Glutamatergic neuron (in vitro differentiated cells): Measurements from ENCODE around the gene ADAM22. TPM values are rescaled to one million over a fixed set of nuclear protein-coding genes. Genes with fewer than 3 reads are reported as not detected.

ENCODE experiments used
- DNase-seq: peaks from one replicate; pipeline ENCODE4 v3.0.0; 2022
- H3K27ac Mint-ChIP-seq: one replicate; pipeline ENCODE4 v1.8.0; 2020; ENCODE audit warnings: mild to moderate bottlenecking, mixed read lengths, inconsistent platforms; ENCODE audit not compliant: unreplicated experiment
- H3K27me3 Mint-ChIP-seq: one replicate; pipeline ENCODE4 v1.8.0; 2020; ENCODE audit warnings: mild to moderate bottlenecking, moderate library complexity, mixed read lengths, inconsistent platforms; ENCODE audit not compliant: unreplicated experiment
- H3K36me3 Mint-ChIP-seq: one replicate; pipeline ENCODE4 v1.8.0; 2020; ENCODE audit warnings: mild to moderate bottlenecking, mixed read lengths, inconsistent platforms; ENCODE audit not compliant: unreplicated experiment
- H3K4me1 Mint-ChIP-seq: one replicate; pipeline ENCODE4 v1.8.0; 2020; ENCODE audit warnings: mild to moderate bottlenecking, low read depth, mixed read lengths, inconsistent platforms; ENCODE audit not compliant: unreplicated experiment
- H3K4me3 Mint-ChIP-seq: one replicate; pipeline ENCODE4 v1.8.0; 2020; ENCODE audit warnings: mild to moderate bottlenecking, mixed read lengths, inconsistent platforms; ENCODE audit not compliant: unreplicated experiment
- H3K9me3 Mint-ChIP-seq: one replicate; pipeline ENCODE4 v1.8.0; 2020; ENCODE audit warnings: mild to moderate bottlenecking, moderate library complexity, mixed read lengths, inconsistent platforms; ENCODE audit not compliant: unreplicated experiment
- CTCF ChIP-seq: fragments of 200-600 bp; sonication (generic); IDR thresholded peaks from one replicate; pipeline ENCODE4 v1.5.0; 2021; ENCODE audit not compliant: partially characterized antibody, unreplicated experiment
- total RNA-seq: library from RNA; stranded (reverse); fragmentation: NEBNext Ultra II Directional; extraction: Animal tissue kit (Norgen Biotek cat#: 25700); gene quantifications from one replicate; pipeline ENCODE4 v1.2.1, GENCODE V29; 2021; ENCODE audit not compliant: unreplicated experiment

ADAM22 gene
- total RNA-seq, 1 donor from 2014 or later, result 91.9 TPM

GRCh38 chr7:88132725-88133124 lies 198.7 kb downstream of the ADAM22 start:
- peaks cover 2% of the 10 kb centered on the region for H3K27me3 Mint-ChIP-seq
- peaks cover 2% of the 10 kb centered on the region for H3K9me3 Mint-ChIP-seq
- no peak for DNase-seq

DNA sequence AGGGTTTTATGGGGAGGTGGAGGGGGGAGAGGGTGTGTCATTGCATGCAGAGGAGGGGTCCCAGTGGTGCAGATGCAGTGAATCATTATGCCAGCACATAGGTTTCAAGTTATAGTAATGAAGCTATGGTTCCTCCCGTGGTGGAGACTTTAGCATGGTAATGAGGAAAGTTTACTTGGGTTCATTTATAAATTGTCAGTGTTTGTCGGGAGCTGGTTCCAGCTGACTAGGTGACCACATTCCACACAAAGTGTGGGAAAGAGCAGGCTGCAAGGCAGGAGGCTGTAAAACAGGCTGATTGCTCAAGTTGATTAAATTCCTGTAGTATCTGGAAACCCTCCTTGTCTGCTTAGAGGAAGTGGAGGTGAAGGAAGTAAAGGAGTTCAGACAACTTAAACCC lies 206.9 kb downstream of the ADAM22 start:
- TF ChIP-seq CTCF, result no peak
- Mint-ChIP-seq H3K4me1 (no peaks in the 10 kb centered on the region), H3K9me3 (peaks cover 2% of the 10 kb centered on the region), H3K4me3 (no peak overlapping the region), H3K27ac (no peak overlapping the region), H3K36me3 (no peaks in the 10 kb centered on the region), H3K27me3 (no peaks in the 10 kb centered on the region)
- DNase-seq, result no peak

More at GRCh38 chr7:88132725-88133124, 198.7 kb downstream of the ADAM22 start:
- no peak for TF ChIP-seq CTCF
- H3K4me3 Mint-ChIP-seq, result no peak overlapping the region
- no peaks in the 10 kb centered on the region for H3K36me3 Mint-ChIP-seq
- H3K27ac Mint-ChIP-seq, result no peak overlapping the region
- H3K4me1 Mint-ChIP-seq, result no peaks in the 10 kb centered on the region

DNA sequence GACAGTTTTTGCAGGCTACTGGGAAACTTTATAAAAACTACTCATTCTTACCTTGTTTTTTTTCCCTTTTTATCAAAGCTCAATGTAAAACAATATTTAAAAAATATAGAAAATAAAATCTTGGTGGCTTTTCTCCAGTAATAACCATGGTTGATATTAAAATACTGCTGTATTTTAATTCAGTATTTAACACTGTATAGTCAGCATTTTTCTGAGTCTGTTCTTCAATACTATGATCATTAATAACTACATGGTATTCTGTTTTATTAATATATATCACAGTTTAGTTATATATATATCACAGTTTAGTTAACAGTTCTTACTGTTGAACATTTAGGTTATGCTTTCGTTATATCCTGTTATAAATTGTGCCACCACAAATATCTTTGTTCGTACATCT lies 207.4 kb downstream of the ADAM22 start:
- H3K9me3 Mint-ChIP-seq, result peaks cover 2% of the 10 kb centered on the region
- H3K4me1 Mint-ChIP-seq, result no peaks in the 10 kb centered on the region
- no peaks in the 10 kb centered on the region for H3K27me3 Mint-ChIP-seq
- no peak for DNase-seq
- no peak for TF ChIP-seq CTCF
- no peaks in the 10 kb centered on the region for H3K36me3 Mint-ChIP-seq
- no peak overlapping the region for H3K4me3 Mint-ChIP-seq
- no peak overlapping the region for H3K27ac Mint-ChIP-seq

DNA sequence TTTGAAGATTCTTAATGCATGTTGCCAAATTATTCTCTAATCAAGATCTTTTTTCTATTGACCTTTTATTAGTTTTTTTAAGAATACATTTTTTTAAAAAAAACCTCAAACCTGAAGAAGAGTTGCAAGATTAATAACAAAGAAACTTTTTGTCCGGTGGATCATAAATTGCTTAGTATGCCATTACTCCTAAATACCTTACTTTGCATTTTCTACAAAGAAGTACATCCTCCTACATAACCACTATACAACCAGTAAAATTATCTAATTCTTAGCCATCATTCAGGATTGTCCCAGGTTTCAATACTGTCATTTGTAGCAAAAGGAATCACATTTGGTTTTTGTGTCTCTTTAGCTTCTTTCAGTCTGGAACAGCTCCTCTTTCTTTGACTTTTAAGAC lies 207.9 kb downstream of the ADAM22 start:
- Mint-ChIP-seq H3K27ac (no peak overlapping the region), H3K4me3 (no peak overlapping the region), H3K9me3 (peaks cover 2% of the 10 kb centered on the region), H3K36me3 (no peaks in the 10 kb centered on the region), H3K4me1 (no peaks in the 10 kb centered on the region), H3K27me3 (no peaks in the 10 kb centered on the region)
- no peak for DNase-seq
- no peak for TF ChIP-seq CTCF

DNA sequence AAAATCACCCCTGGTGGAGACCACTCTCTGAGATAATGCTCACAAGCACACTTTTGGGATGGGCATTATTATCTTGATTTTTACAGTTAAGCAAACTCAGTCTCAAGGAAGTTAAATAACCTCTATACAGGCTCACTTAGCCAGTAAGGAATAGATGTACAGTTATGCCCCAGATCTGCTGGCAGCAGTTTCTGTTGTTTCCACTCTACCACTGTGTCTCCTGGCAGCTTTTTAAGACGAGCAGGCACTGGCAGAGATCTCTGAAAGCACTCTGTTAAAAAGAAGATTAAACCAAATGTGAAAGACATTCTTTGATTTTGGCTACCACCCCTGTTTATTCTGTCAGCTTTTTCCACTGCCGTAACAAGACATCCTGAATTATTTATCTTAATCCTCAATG lies 212.6 kb downstream of the ADAM22 start:
- no peaks in the 10 kb centered on the region for H3K9me3 Mint-ChIP-seq
- no peaks in the 10 kb centered on the region for H3K27me3 Mint-ChIP-seq
- no peaks in the 10 kb centered on the region for H3K36me3 Mint-ChIP-seq
- TF ChIP-seq CTCF, result no peak
- H3K4me3 Mint-ChIP-seq, result no peak overlapping the region
- H3K4me1 Mint-ChIP-seq, result no peaks in the 10 kb centered on the region
- no peak overlapping the region for H3K27ac Mint-ChIP-seq
- no peak for DNase-seq
